ENCODE data around the gene ZNF385A. TPM values are rescaled to one million over a fixed set of nuclear protein-coding genes. Genes with fewer than 3 reads are reported as not detected.

Gene ZNF385A
- polyA plus RNA-seq, 3 donors, result 2.3 to 23.8 (median 19.0) TPM

DNA sequence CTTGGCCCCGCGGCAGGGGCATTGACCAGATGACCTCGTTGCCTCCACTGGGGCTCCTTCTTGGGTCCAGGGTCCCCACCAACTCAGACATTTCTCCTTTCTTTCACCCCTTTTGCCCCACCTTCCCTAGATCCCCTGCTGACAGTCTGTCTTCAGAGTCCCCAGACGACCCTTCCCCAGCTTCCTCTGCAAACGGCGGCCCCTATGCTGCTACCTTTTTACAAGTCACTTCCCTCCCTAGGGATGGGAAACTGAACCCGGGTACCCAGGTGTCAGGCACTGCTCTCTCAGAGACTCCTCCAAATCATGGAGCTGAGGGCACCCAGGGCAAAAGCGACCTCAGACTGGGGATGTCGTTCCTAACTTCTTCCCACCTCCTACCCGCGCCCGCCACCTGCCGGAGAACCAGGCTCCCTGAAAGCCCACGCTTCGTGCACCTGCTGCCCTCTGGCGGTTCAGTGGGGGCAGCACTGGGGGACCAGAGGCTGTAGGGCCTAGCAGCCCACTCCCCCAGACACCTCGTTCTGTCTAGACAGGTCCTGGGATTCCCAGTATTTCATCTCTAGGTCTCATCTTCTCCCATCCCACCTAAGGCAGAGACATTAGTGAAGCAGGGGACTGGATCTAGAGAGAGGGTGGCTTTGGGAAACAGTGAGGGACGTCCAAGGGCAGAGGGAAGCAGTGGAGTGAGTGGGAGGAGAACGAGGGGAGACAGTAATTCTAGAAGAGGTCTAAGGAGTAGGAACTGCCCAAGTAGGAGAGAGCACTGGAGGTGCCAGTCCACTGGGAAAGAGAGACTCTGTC, 4.9 kb downstream of the ZNF385A start:
- 10 to 15% (median 15%) methylated on average over 19 of the region's 19 CpGs for WGBS, 3 donors

GRCh38 chr12:54378796-54379397, 5.6 kb downstream of the ZNF385A start:
- 12 to 32% (median 24%) methylated on average over 30 to 48 of the region's 49 CpGs for WGBS, 3 donors

More for the DNA sequence above, 4.9 kb downstream of the ZNF385A start:
- H3K27ac ChIP-seq (ENCODE audit: low read depth, low read length), result no peak overlapping the region

GRCh38 chr12:54377797-54378515, 6.6 kb downstream of the ZNF385A start:
- 73 to 84% (median 81%) methylated on average over 6 of the region's 6 CpGs for WGBS, 3 donors
- no peak overlapping the region for H3K27ac ChIP-seq (ENCODE audit: low read depth, low read length)

More at GRCh38 chr12:54378796-54379397, 5.6 kb downstream of the ZNF385A start:
- H3K27ac ChIP-seq (ENCODE audit: low read depth, low read length), result no peak overlapping the region

- H3K27ac ChIP-seq (ENCODE audit: low read depth, low read length), result no peak overlapping the region
- WGBS, 3 donors, result 52 to 84% (median 53%) methylated on average over 2 of the region's 2 CpGs
Measured at GRCh38 chr12:54377007-54377406, 7.5 kb downstream of the ZNF385A start.

DNA sequence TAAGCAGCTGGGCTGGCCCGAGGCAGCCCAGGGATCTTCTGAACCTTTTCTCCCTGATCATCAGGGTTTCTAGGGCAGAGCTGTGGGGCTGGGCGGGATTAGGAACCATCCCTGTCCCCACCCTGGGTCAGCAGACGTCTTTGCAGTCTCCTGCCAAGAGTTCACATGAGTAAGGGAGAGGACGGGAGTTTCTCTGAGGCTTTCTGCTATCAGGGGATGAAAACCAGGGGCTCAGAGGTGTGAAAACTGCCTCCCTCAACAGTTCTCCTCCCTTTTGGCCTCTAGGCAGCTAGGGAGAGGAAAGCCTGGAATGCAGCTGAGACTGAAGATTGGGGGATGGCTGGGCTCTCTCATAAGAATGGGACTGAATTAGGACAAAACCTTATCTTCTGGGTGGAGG, 7.9 kb downstream of the ZNF385A start:
- H3K27ac ChIP-seq (ENCODE audit: low read depth, low read length), result no peak overlapping the region
- 59 to 73% (median 59%) methylated on average over 4 of the region's 4 CpGs for WGBS, 3 donors

DNA sequence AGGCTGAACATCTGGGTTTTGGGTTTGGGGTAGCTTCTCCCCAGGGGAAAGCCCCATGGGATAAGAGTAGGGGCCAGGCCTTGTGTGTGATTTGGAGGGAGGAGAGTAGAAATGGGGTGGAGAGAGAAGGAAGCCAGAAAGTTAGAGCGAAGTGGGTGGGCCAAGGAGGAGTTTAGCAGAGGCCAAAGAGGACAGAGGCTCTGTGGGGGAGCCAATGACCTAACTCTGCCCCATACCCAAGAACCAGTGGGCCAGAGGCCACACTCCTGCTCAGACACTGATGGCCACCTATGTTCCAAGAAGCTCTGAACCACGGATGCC, 9.3 kb downstream of the ZNF385A start:
- no peak overlapping the region for H3K27ac ChIP-seq (ENCODE audit: low read depth, low read length)
- WGBS, 3 donors, result 48 to 76% (median 71%) methylated on average over 2 of the region's 2 CpGs

GRCh38 chr12:54374562-54375258, 9.8 kb downstream of the ZNF385A start:
- 36 to 56% (median 43%) methylated on average over 2 of the region's 2 CpGs for WGBS, 3 donors
- H3K27ac ChIP-seq (ENCODE audit: low read depth, low read length), result no peak overlapping the region

DNA sequence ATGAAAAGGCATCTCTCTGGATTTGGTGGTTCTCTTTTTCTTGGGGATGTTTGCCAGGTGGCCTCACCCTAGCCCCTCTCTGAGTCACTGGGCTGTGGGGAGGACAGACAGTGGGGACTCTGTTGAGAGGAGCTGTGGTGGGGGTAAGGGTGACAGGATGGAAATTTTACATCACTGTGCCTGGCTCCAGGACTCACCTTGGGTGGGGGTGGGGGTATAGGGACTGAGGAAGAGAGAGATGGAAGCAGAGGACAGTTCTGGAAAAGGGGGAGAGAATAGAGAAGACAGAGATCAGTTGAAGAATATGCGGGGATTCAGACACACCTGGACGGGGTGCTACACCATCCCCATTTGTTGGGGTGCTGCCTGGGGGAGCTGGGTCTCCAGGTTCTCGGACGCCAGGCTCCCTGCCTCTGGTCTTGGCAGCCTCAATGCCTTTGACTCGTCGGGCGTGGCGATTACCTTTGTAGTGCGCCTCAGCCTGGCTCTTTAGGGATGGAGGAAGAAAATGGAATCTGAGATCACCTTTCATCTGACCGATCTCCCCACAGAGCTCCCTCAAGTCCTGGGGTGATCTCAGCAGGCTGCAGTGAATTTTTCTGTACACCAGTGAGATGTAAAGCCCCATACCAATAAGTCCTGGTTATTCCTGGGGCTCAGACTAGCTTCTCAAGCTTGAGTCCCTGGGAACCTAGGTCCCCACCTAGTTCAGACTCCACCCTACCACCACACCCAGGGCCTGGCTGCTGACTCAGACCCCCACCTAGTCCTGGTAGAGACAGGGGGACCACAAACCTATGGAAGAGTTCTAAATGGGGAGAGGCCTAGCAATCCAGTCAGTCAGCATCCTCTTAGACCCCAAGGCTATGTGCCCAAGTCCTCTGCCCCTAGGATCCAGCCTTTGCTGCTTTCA, 10.6 kb downstream of the ZNF385A start:
- H3K27ac ChIP-seq (ENCODE audit: low read depth, low read length), result no peak overlapping the region
- 89 to 92% (median 91%) methylated on average over 10 of the region's 10 CpGs for WGBS, 3 donors

- H3K27ac ChIP-seq (ENCODE audit: low read depth, low read length), result no peak overlapping the region
- WGBS, 3 donors, result 42 to 70% (median 46%) methylated on average over 8 of the region's 8 CpGs
Measured at GRCh38 chr12:54372113-54372806, 12.3 kb downstream of the ZNF385A start.

DNA sequence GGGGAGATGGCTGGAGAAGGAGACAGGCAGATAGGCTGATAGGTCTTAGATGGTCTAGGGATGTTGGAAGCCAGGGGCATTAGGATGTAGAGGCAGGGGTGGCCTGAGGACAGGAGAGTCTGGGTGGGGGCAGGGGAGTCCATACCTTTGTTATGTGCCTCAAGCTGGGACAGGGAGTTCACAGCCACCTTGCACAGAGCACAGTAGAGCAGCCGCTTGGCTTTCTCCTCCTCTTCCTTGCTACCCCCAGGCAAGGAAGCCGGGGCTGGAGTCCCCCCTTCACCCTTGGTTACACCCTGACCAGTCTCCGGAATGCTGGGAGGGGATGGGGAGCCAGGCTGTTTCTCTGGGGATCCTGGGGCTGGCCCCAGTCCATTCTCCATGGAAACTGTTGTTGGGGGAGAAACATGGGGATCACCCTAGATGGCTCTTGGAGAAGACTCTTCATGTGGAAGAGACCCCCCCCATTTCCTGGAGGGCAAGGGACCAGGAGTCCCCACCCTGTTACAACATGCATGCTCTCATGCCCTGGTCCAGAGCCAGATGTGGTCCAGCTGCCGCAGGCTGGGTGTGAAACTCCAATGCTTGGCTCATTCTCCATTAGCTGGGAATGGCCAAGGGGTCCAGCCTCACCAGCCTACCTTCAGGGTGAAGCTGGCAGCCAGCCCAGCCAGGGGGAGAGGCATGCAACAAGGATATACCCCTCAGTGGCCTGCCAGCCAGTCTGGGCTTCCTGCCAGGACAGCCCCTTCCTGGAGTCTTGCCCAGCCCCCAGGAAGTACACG, 13.0 kb downstream of the ZNF385A start:
- no peak overlapping the region for H3K27ac ChIP-seq (ENCODE audit: low read depth, low read length)
- WGBS, 3 donors, result 33 to 66% (median 44%) methylated on average over 4 to 5 of the region's 5 CpGs

DNA sequence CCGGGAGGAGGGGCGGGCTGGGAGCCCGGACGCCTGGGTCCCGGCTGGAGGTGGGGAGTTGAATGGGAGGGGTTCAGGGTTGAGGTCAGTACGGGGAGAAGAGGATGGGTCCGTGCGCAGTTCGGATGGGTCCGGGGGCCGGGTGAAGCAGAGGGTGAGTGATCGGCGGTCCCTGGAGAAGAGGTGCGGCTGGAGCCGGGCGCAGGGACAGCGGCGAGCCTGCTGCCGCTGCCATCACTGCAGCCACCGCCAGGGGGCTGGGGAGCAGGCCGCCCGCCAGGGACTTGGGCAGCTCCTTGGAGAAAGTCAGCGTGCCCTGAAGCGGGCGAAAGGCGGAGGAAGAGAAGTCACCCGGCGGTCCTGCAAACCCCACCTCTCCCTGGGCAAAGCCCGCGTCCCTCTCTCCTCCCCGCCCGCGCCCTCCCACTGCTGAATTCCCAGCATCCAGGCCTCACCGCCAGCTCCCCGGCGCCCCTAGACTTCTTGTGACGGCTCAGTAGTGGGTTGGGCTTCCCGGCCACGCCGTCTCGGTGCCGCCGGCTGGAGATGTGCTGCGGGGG, 14.3 kb downstream of the ZNF385A start:
- H3K27ac ChIP-seq (ENCODE audit: low read depth, low read length), result no peak overlapping the region
- WGBS, 3 donors, result 17 to 35% (median 28%) methylated on average over 32 to 44 of the region's 44 CpGs

DNA sequence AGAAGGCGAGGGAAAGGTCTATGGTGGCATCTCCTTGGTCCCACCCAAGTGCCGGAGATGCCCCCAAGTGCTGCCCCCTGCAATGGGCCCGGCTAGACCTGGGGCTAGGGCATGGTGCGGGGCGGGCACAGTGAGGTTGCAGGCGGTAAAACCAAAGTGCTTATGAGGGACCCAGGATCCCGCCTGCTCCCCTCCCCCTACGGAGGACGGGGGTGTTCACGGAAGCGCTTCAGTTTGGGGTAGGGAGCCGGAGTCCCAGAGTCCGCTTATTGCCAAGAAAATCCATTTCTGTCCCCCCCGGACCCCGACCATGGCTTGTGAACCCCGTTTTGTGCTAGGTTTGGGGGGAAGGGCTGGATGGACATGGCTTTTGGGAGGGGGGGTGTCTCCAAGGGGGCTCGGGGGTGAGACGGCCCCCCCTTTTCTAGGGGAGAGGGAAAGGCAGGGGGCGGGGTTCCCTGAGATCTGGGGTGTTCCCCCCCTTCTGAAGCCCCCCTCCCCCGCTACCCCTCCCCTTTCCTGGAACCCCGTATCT, 14.9 kb downstream of the ZNF385A start:
- WGBS, 3 donors, result 33 to 56% (median 39%) methylated on average over 19 to 20 of the region's 21 CpGs
- H3K27ac ChIP-seq (ENCODE audit: low read depth, low read length), result no peak overlapping the region

DNA sequence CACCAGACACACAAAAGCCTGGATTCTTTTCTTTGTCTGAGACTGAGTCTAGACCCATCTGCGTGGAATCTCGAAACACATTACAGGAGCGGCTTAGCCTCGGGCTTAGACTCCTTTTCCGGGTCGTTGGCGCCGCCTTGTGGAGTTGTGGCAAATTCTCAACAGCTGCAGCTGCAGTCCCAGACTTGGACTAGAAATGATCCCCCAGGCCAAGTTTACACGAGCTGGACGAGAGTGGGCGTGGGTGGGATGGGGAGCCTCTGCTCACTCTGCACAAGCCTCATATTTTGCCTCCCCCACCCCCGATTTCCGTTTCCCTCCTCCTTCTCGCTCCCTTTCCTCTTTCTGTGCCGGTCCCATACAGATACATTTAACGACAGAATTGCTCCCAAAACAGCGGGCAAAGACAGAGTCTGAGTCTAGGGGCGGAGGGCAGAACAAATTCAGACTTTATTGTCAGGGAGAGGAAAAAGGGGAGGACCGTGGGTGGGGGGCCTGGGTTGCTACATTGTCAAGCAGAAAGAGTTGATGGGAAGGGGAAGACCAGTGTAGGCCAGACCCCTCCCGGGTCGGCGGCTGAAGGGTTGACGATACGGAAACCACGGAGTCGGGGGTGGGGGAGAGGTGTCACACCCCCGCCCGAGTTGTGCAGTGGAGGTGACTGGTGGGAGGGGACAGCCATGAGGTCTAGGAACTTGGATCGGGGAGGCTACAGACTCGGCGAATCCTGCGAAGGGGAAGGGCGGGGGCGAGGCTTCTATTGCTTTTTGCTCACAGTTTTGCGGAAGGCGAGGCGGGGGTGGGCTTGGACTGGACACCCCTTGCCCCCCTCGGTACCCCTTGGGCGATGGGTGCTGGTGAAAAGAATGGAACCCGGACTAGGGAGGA, 15.6 kb downstream of the ZNF385A start:
- H3K27ac ChIP-seq (ENCODE audit: low read depth, low read length), result no peak overlapping the region
- WGBS, 3 donors, result 22 to 27% (median 22%) methylated on average over 39 to 40 of the region's 40 CpGs

GRCh38 chr12:54368025-54368708, 16.4 kb downstream of the ZNF385A start:
- 16 to 28% (median 20%) methylated on average over 5 of the region's 5 CpGs for WGBS, 3 donors
- H3K27ac ChIP-seq (ENCODE audit: low read depth, low read length), result no peak overlapping the region

DNA sequence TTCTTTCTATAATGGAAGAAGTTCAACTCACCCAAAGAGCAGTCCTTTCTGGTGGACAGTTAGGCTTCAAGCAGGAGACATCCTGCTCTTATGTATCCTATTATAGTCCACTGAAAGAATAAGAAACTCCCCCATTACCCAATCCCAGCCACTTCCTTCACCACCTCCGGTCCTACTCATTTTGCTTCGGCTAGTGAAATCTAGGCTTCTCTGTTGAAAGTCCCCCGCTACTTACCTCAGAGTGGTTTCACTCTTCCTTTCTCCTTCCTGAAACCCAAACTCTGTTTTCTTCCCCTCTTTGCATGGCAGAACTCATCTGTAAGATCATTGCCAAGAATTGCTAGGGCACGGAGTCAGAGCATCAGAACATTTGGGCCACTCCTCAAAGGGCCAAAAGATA, 20.1 kb downstream of the ZNF385A start, which contains the start of gene GPR84:
TSS of gene GPR84 (minus strand) at position 74 of the 400 bp plus-strand sequence. CDS start 635 bp downstream, outside the sequence.
- no peak within 1 kb of the TSS for H3K27ac ChIP-seq (ENCODE audit: low read depth, low read length)
- 37 to 85% (median 39%) methylated on average over 4 of the region's 4 CpGs for WGBS, 3 donors
